Tibial nerve (tissue), 4 donors: ENCODE results near the gene CSF1.

Experiments
- CTCF ChIP-seq, 5 experiments: fragments of 200-600 bp in 3 of 5; fragments of 450-650 bp in 2 of 5; sonication (generic) in 3 of 5; IDR thresholded peaks; one replicate each; pipeline ENCODE4 v1.5.1; 2016 to 2019; ENCODE audit warnings: antibody characterized with exemption in 5 of 5, mild to moderate bottlenecking in 3 of 5, moderate library complexity in 2 of 5
- EP300 ChIP-seq, 2 donors: sonication (generic); formaldehyde crosslinking; IDR thresholded peaks; one replicate each; pipeline ENCODE4 v1.6.1; 2017; ENCODE audit warnings: antibody characterized with exemption in 2 of 2, mild to moderate bottlenecking in 1 of 2
- POLR2A ChIP-seq, 2 donors: fragments of 450-650 bp; IDR thresholded peaks; one replicate each; pipeline ENCODE4 v1.6.1; 2017; ENCODE audit warnings: antibody characterized with exemption in 2 of 2, mild to moderate bottlenecking in 2 of 2, moderate library complexity in 2 of 2

GRCh38 chr1:109896681-109897080 lies 14.0 kb upstream of the CSF1 start:
- no peak for TF ChIP-seq CTCF (IDR thresholded peaks at IDR 0.05)
- TF ChIP-seq POLR2A (IDR thresholded peaks at IDR 0.05) = no peak
- no peak for TF ChIP-seq EP300 (IDR thresholded peaks at IDR 0.05)
